Muscle of leg (tissue), 11 donors: ENCODE measurements around the gene SLC12A2. TPM values are rescaled to one million over a fixed set of nuclear protein-coding genes. Genes with fewer than 3 reads are reported as not detected.

Experiments used
- DNase-seq: peaks from one replicate; pipeline ENCODE4 v3.0.0; 2013
- H3K27ac ChIP-seq: one replicate; pipeline ENCODE4 v1.5.1; 2013; ENCODE audit warnings: mild to moderate bottlenecking, low read length, control low read depth
- H3K27me3 ChIP-seq: one replicate; pipeline ENCODE4 v1.6.1; 2013; ENCODE audit warnings: low read length; ENCODE audit not compliant: control insufficient read depth, insufficient read depth
- H3K36me3 ChIP-seq: one replicate; pipeline ENCODE4 v1.6.1; 2013; ENCODE audit warnings: low read length; ENCODE audit not compliant: control insufficient read depth, insufficient read depth
- H3K4me1 ChIP-seq: one replicate; pipeline ENCODE4 v1.6.1; 2013; ENCODE audit warnings: low read length; ENCODE audit not compliant: control insufficient read depth, insufficient read depth
- H3K4me3 ChIP-seq: one replicate; pipeline ENCODE4 v1.5.1; 2013; ENCODE audit warnings: low read length, control low read depth
- H3K9me3 ChIP-seq: replicated peaks from 2 replicates; pipeline ENCODE4 v1.6.1; 2013; ENCODE audit warnings: low read depth, low read length; ENCODE audit not compliant: control insufficient read depth
- WGBS: methylation state at CpG from one replicate; pipeline ENCODE4 v1.1.5; 2013; ENCODE audit warnings: missing lambda C conversion rate; ENCODE audit not compliant: insufficient coverage; 5-methylcytosine and 5-hydroxymethylcytosine counted together
- polyA plus RNA-seq, 8 donors: library from polyadenylated mRNA; unstranded; fragments of 120-200 nt; gene quantifications; one replicate each; pipeline versions ENCODE4 v1.2.1 to v1.2.3, GENCODE V29; 2013; ENCODE audit warnings: inconsistent platforms in 1 of 8, low replicate concordance in 1 of 8; ENCODE audit not compliant: insufficient read length in 8 of 8, insufficient read depth in 1 of 8
- total RNA-seq: library from RNA; stranded (reverse); fragments of 120-200 nt; gene quantifications from one replicate; pipeline ENCODE4 v1.2.4, GENCODE V29; 2013

The SLC12A2 gene
- total and polyA plus RNA-seq, 9 donors, result 13.7 to 29.1 (median 21.7) TPM

- DNase-seq, result no peak
- no CpG with 5 or more reads among the region's 2 CpGs for WGBS
- Histone ChIP-seq H3K4me3 (no peak overlapping the region), H3K27ac (no peak overlapping the region), H3K4me1 (peaks cover 5% of the 10 kb centered on the region), H3K36me3 (no peaks in the 10 kb centered on the region), H3K27me3 (no peaks in the 10 kb centered on the region), H3K9me3 (no peaks in the 10 kb centered on the region)
Observed at GRCh38 chr5:128196080-128196479, 112.5 kb downstream of the SLC12A2 start.

GRCh38 chr5:128196791-128197190 lies 113.2 kb downstream of the SLC12A2 start:
- Histone ChIP-seq H3K27ac (peak overlapping the region; percentile 29), H3K4me1 (peaks cover 9% of the 10 kb centered on the region), H3K36me3 (no peaks in the 10 kb centered on the region), H3K27me3 (no peaks in the 10 kb centered on the region), H3K9me3 (no peaks in the 10 kb centered on the region), H3K4me3 (no peak overlapping the region)
- 67% methylated on average over 1 of the region's 3 CpGs for WGBS
- DNase-seq, result no peak

GRCh38 chr5:128197896-128198522 lies 114.4 kb downstream of the SLC12A2 start:
- no peak for DNase-seq
- Histone ChIP-seq H3K27me3 (no peaks in the 10 kb centered on the region), H3K27ac (no peak overlapping the region), H3K9me3 (no peaks in the 10 kb centered on the region), H3K4me3 (no peak overlapping the region), H3K36me3 (no peaks in the 10 kb centered on the region), H3K4me1 (peaks cover 9% of the 10 kb centered on the region)
- 77% methylated on average over 2 of the region's 4 CpGs for WGBS

- no CpG with 5 or more reads among the region's 4 CpGs for WGBS
- no peak overlapping the region for H3K4me3 ChIP-seq
- H3K4me1 ChIP-seq, result peaks cover 11% of the 10 kb centered on the region
- peak; percentile 13 for DNase-seq
- no peaks in the 10 kb centered on the region for H3K36me3 ChIP-seq
- no peak overlapping the region for H3K27ac ChIP-seq
- no peaks in the 10 kb centered on the region for H3K9me3 ChIP-seq
- H3K27me3 ChIP-seq, result no peaks in the 10 kb centered on the region
Observed at GRCh38 chr5:128199104-128199503, 115.5 kb downstream of the SLC12A2 start.

- DNase-seq, result no peak
- H3K27ac ChIP-seq, result no peak overlapping the region
- H3K27me3 ChIP-seq, result no peaks in the 10 kb centered on the region
- peaks cover 11% of the 10 kb centered on the region for H3K4me1 ChIP-seq
- no peaks in the 10 kb centered on the region for H3K36me3 ChIP-seq
- H3K4me3 ChIP-seq, result no peak overlapping the region
- H3K9me3 ChIP-seq, result no peaks in the 10 kb centered on the region
Observed at GRCh38 chr5:128199611-128200010, 116.0 kb downstream of the SLC12A2 start.

- H3K27me3 ChIP-seq, result no peaks in the 10 kb centered on the region
- H3K36me3 ChIP-seq, result no peaks in the 10 kb centered on the region
- H3K4me1 ChIP-seq, result peaks cover 11% of the 10 kb centered on the region
- no peaks in the 10 kb centered on the region for H3K9me3 ChIP-seq
- WGBS, result 9% methylated on average over 30 of the region's 36 CpGs
- H3K27ac ChIP-seq, result no peak overlapping the region
- DNase-seq, result peak; percentile 80
- no peak overlapping the region for H3K4me3 ChIP-seq
Observed at GRCh38 chr5:128201065-128201926, 117.7 kb downstream of the SLC12A2 start.

GRCh38 chr5:128202320-128202719 lies 118.8 kb downstream of the SLC12A2 start:
- Histone ChIP-seq H3K36me3 (no peaks in the 10 kb centered on the region), H3K4me3 (no peak overlapping the region), H3K27me3 (no peaks in the 10 kb centered on the region), H3K9me3 (no peaks in the 10 kb centered on the region), H3K27ac (no peak overlapping the region), H3K4me1 (peaks cover 11% of the 10 kb centered on the region)
- no peak for DNase-seq
- 100% methylated on average over 3 of the region's 4 CpGs for WGBS

- Histone ChIP-seq H3K27ac (no peak overlapping the region), H3K4me3 (no peak overlapping the region), H3K9me3 (no peaks in the 10 kb centered on the region), H3K27me3 (no peaks in the 10 kb centered on the region), H3K36me3 (no peaks in the 10 kb centered on the region), H3K4me1 (peaks cover 7% of the 10 kb centered on the region)
- DNase-seq, result no peak
Observed at GRCh38 chr5:128208436-128208835, 124.9 kb downstream of the SLC12A2 start.

GRCh38 chr5:128212191-128212806 lies 128.7 kb downstream of the SLC12A2 start:
- 29% methylated on average over 1 of the region's 5 CpGs for WGBS
- peaks cover 5% of the 10 kb centered on the region for H3K4me1 ChIP-seq
- H3K4me3 ChIP-seq, result no peak overlapping the region
- no peaks in the 10 kb centered on the region for H3K27me3 ChIP-seq
- DNase-seq, result peak; percentile 78
- no peaks in the 10 kb centered on the region for H3K9me3 ChIP-seq
- peak overlapping the region; percentile 37 for H3K27ac ChIP-seq
- no peaks in the 10 kb centered on the region for H3K36me3 ChIP-seq

GRCh38 chr5:128213340-128213739 lies 129.8 kb downstream of the SLC12A2 start:
- Histone ChIP-seq H3K27ac (no peak overlapping the region), H3K4me1 (peaks cover 5% of the 10 kb centered on the region), H3K4me3 (no peak overlapping the region), H3K9me3 (no peaks in the 10 kb centered on the region), H3K27me3 (no peaks in the 10 kb centered on the region), H3K36me3 (no peaks in the 10 kb centered on the region)
- DNase-seq, result peak; percentile 87
- 4% methylated on average over 3 of the region's 4 CpGs for WGBS
